Esophagus squamous epithelium (tissue), 5 donors: ENCODE results near the gene PGK1. TPM values are rescaled to one million over a fixed set of nuclear protein-coding genes. Genes with fewer than 3 reads are reported as not detected.
"Not testable (repeated sequence)": the region's sequence is repeated elsewhere in the genome, so short reads cannot be mapped to it uniquely, and the experiment has no call there.

Source experiments
- DNase-seq: peaks from one replicate; lab custom pipeline; 2025; lab: John Stamatoyannopoulos, UW
- H3K27ac ChIP-seq, 4 donors: fragments of 200-600 bp; sonication (generic); one replicate each; pipeline ENCODE4 v1.5.1; 2016 to 2019; ENCODE audit warnings: mild to moderate bottlenecking in 1 of 4
- H3K27me3 ChIP-seq, 4 donors: fragments of 200-600 bp; sonication (generic); 1 replicate in 3 of 4; 2 replicates in 1 of 4; pipeline versions ENCODE4 v1.5.1 to v1.6.0; 2017 to 2021; ENCODE audit warnings: antibody characterized with exemption in 1 of 4
- H3K36me3 ChIP-seq, 3 donors: fragments of 200-600 bp; sonication (generic); one replicate each; pipeline ENCODE4 v1.5.1; 2016 to 2019
- H3K4me1 ChIP-seq, 3 donors: fragments of 200-600 bp; sonication (generic); one replicate each; pipeline ENCODE4 v1.5.1; 2017 to 2019
- H3K4me3 ChIP-seq, 4 donors: fragments of 200-600 bp; sonication (generic); 1 replicate in 3 of 4; 2 replicates in 1 of 4; pipeline ENCODE4 v1.5.1; 2016 to 2019; ENCODE audit warnings: mild to moderate bottlenecking in 2 of 4, moderate library complexity in 1 of 4
- H3K9me3 ChIP-seq, 3 donors: fragments of 200-600 bp; sonication (generic); one replicate each; pipeline ENCODE4 v1.5.1; 2016 to 2019
- POLR2A ChIP-seq, 4 donors: fragments of 450-650 bp; IDR thresholded peaks; one replicate each; pipeline ENCODE4 v1.6.1; 2017; ENCODE audit warnings: antibody characterized with exemption in 4 of 4, mild to moderate bottlenecking in 4 of 4, moderate library complexity in 3 of 4
- WGBS, 2 donors: methylation state at CpG; one replicate each; pipeline ENCODE4 v1.1.5; 2018; 5-methylcytosine and 5-hydroxymethylcytosine counted together
- intact Hi-C: fragments of 100-400 bp; cut with DNase I; formaldehyde crosslinking; loops from one replicate; pipeline ENCODE4 v1.15.0; 2022
- total RNA-seq, 4 donors: library from RNA; depleted of rRNA; stranded (reverse); fragments of >200 nt; gene quantifications; one replicate each; pipeline ENCODE4 v1.1.0, GENCODE V29; 2016
- TF ChIP-seq, protein P1 (sequence below), 6 experiments: fragments of 450-650 bp in 4 of 6; fragments of 200-600 bp in 2 of 6; sonication (generic) in 2 of 6; IDR thresholded peaks; one replicate each; pipeline ENCODE4 v1.5.1; 2016 to 2019; ENCODE audit warnings: antibody characterized with exemption in 6 of 6, mild to moderate bottlenecking in 4 of 6, moderate library complexity in 4 of 6
- donor health status: DM: yes; HTN: yes; CAD: no.

PGK1 gene
- total RNA-seq, 4 donors from 2014 or later = 179 to 377 (median 336) TPM

DNA sequence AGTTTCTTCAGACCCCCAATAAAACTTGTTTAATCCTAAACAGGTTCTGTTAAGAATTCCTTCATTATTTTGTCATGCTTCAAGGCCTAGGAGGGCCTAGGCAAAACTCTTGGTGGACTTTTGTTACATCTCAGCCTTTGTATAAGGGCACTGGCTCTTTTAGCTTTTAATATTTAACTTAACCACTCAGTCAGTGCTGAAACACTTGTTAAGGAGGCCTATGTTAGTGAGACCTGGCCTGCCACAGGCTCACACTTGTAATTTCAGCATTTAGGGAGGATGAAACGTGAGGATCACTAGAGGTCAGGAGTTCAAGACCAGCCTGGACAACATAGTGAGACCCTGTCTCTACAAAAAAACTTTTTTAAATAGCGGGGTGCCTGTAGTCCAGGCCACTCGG, 32.7 kb upstream of the PGK1 start:
- 64 to 100% methylated on average over 1 to 3 of the region's 3 CpGs for WGBS, 2 donors
- Histone ChIP-seq H3K4me1 (no peaks in the 10 kb centered on the region), H3K9me3 (peaks cover 0 to 7% (median 0%) of the 10 kb centered on the region in 3 donors), H3K27me3 (no peaks in the 10 kb centered on the region), H3K36me3 (no peaks in the 10 kb centered on the region), H3K4me3 (no peak overlapping the region), H3K27ac (no peak overlapping the region)
- intact Hi-C loops = no loop called here
- TF ChIP-seq, protein P1, sequence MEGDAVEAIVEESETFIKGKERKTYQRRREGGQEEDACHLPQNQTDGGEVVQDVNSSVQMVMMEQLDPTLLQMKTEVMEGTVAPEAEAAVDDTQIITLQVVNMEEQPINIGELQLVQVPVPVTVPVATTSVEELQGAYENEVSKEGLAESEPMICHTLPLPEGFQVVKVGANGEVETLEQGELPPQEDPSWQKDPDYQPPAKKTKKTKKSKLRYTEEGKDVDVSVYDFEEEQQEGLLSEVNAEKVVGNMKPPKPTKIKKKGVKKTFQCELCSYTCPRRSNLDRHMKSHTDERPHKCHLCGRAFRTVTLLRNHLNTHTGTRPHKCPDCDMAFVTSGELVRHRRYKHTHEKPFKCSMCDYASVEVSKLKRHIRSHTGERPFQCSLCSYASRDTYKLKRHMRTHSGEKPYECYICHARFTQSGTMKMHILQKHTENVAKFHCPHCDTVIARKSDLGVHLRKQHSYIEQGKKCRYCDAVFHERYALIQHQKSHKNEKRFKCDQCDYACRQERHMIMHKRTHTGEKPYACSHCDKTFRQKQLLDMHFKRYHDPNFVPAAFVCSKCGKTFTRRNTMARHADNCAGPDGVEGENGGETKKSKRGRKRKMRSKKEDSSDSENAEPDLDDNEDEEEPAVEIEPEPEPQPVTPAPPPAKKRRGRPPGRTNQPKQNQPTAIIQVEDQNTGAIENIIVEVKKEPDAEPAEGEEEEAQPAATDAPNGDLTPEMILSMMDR (IDR thresholded peaks at IDR 0.05) = no peak
- TF ChIP-seq POLR2A (IDR thresholded peaks at IDR 0.05) = no peak
- no peak for DNase-seq

DNA sequence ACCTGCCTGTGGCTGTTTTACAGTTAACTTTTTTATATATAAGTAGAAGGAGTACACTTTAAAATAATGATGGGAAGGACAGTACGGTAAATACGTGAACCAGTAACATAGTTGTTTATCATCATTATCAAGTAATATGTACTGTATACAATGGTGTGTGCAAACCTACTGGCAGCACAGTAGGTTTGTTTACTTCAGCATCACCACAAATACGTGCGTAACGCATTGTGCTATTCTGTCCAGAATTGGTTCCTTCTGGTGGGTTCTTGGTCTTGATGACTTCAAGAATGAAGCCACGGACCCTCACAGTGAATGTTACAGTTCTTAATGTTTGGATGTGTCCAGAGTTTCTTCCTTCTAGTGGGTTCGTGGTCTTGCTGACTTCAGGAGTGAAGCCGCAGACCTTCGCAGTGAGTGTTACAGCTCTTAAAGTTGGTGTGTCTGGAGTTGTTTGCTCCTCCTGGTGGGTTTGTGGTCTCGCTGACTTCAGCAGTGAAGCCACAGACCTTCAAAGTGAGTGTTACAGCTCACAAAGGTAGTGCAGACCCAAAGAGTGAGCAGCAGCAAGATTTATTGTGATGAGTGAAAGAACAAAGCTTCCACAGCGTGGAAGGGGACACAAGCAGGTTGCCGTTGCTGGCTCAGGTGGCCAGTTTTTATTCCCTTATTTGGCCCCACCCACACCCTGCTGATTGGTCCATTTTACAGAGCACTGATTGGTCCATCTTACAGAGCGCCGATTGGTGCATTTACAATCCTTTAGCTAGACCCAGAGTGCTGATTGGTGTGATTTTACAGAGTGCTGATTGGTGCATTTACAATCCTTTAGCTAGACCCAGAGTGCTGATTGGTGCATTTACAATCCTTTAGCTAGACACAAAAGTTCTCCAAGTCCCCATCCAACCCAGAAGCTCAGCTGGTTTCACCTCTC, 30.6 kb upstream of the PGK1 start:
- H3K4me3 ChIP-seq, H3K4me1 ChIP-seq, H3K36me3 ChIP-seq, H3K9me3 ChIP-seq, intact Hi-C loops, DNase-seq, H3K27ac ChIP-seq, H3K27me3 ChIP-seq: not testable (repeated sequence)
- WGBS, 2 donors = 78 to 81% methylated on average over 5 to 14 of the region's 14 CpGs

DNA sequence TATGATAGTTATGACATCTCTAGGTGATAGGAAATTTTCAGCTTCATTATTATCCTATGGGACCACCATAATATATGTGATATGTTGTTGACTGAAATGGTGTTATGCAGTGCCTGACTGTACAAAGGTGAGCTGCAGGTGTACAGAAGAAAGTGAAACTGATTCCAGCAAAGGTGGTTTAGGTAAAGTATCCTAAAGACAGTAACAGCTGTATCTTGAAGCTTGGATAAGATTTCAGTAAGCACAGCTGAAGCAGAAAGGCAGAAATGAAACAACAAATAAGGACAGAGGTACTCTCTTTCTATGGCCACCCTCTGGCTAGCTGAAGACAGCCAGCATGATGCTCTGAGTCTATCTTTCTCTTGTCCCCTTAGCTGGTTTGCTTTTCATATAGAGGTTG, 30.0 kb upstream of the PGK1 start:
- no peak for DNase-seq
- intact Hi-C loops = no loop called here
- Histone ChIP-seq H3K27me3 (no peaks in the 10 kb centered on the region), H3K9me3 (peaks cover 0 to 7% (median 0%) of the 10 kb centered on the region in 3 donors), H3K4me1 (no peaks in the 10 kb centered on the region), H3K36me3 (no peaks in the 10 kb centered on the region), H3K27ac (no peak overlapping the region), H3K4me3 (no peak overlapping the region)
- no peak for TF ChIP-seq POLR2A (IDR thresholded peaks at IDR 0.05)
- TF ChIP-seq, protein P1 (IDR thresholded peaks at IDR 0.05) = no peak

DNA sequence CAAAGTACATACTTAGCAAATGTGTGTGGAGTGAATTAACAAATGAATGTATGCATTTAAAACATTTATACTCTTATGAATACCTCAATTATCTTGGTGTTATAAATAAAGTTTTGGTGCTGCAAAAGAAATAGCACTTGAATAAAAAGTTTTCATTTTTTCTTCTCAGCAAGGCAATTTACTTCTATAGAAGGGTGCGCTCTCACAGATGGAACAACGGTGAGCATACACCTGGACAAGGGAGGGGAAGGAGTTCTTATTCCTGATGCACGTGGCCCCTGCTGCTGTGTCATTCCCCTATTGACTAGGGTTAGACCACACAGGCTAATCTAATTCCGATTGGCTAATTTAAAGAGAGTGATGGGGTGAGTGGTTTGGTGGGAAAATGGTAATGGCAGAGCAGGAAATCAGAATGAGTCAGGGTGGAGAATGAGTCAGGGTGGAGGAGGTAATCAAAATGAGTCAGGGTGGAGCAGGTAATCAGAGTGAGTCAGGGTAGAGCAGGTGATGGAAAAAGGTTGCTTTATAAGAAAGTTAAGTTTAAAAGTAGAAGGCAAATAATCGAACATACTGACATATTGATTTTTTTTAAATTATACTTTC, 28.2 kb upstream of the PGK1 start:
- Histone ChIP-seq H3K4me1 (no peaks in the 10 kb centered on the region), H3K27ac (no peak overlapping the region), H3K36me3 (no peaks in the 10 kb centered on the region), H3K4me3 (no peak overlapping the region), H3K9me3 (peaks cover 0 to 7% (median 0%) of the 10 kb centered on the region in 3 donors), H3K27me3 (no peaks in the 10 kb centered on the region)
- 77% methylated on average over 5 of the region's 5 CpGs for WGBS, 2 donors
- intact Hi-C loops = no loop called here
- no peak for TF ChIP-seq POLR2A (IDR thresholded peaks at IDR 0.05)
- TF ChIP-seq, protein P1 (IDR thresholded peaks at IDR 0.05) = no peak
- no peak for DNase-seq

DNA sequence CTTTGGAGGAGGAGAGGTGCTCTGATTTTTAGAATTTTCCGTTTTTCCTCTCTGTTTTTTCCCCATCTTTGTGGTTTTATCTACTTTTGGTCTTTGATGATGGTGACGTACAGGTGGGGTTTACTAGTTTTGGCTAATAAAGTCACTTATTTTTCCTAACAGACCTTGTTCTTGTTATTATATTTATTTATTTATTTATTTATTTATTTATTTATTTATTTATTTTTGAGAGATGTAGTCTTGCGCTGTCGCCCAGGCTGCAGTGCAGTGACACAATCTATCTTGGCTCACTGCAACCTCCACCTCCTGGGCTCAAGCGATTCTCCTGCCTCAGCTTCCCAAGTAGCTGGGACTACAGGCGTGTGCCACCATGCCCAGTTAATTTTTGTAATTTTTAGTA, 22.6 kb upstream of the PGK1 start:
- H3K27me3 ChIP-seq, intact Hi-C loops, H3K9me3 ChIP-seq, H3K27ac ChIP-seq, H3K36me3 ChIP-seq, H3K4me3 ChIP-seq, DNase-seq, H3K4me1 ChIP-seq: not testable (repeated sequence)
- 89 to 95% methylated on average over 6 of the region's 6 CpGs for WGBS, 2 donors

DNA sequence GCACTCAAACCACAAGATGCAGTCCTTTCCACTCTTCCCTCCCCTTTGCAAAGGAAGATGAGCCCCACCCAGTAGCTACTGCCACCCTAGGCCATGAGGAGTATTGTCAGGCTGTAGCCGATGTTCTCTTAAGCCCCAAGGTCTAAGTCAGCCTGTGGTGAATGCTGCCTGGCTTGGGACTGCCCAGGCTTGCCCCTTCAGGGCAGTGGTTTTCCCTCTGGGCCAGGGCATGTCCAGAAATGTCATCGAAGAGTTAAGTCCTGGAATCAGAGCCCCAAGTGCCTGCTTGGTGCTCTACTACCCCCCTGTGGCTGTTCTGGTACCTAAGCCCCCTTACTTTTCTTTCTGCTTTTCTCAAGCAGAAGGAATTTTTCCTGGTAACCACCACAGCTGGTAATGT, 11.8 kb upstream of the PGK1 start:
- WGBS, 2 donors = 17 to 60% methylated on average over 1 of the region's 2 CpGs
- H3K9me3 ChIP-seq = no peaks in the 10 kb centered on the region
- H3K27ac ChIP-seq = no peak overlapping the region
- intact Hi-C loops = no loop called here
- peaks cover 0 to 10% (median 0%) of the 10 kb centered on the region in 3 donors for H3K4me1 ChIP-seq
- DNase-seq = no peak
- H3K4me3 ChIP-seq = no peak overlapping the region
- H3K36me3 ChIP-seq = no peaks in the 10 kb centered on the region
- no peaks in the 10 kb centered on the region for H3K27me3 ChIP-seq
- TF ChIP-seq POLR2A (IDR thresholded peaks at IDR 0.05) = no peak
- TF ChIP-seq, protein P1 (IDR thresholded peaks at IDR 0.05) = peak in 4 of 6 experiments; percentile 5 to 40 (median 34)
